H1 (cell line): Measurements from ENCODE around the gene STK39. TPM values are rescaled to one million over a fixed set of nuclear protein-coding genes. Genes with fewer than 3 reads are reported as not detected.

Experiments
- ASH2L ChIP-seq: fragments of 200-600, 300-600 bp; sonication (generic); IDR thresholded peaks from one replicate; pipeline ENCODE4 v1.7.1; 2017; ENCODE audit warnings: low read length
- CREB1 ChIP-seq: IDR thresholded peaks from 2 replicates; pipeline ENCODE4 v1.6.1; 2012; ENCODE audit warnings: inconsistent platforms
- KDM1A ChIP-seq: fragments of 200-600, 300-600 bp; sonication (generic); IDR thresholded peaks from 2 replicates; pipeline ENCODE4 v1.7.1; 2016; ENCODE audit warnings: mild to moderate bottlenecking, low read length, borderline replicate concordance
- RAD21 ChIP-seq, 2 experiments: IDR thresholded peaks in 1 of 2; conservative IDR thresholded peaks in 1 of 2; 2 replicates each; pipeline ENCODE4 v1.6.1; 2011; ENCODE audit warnings: low read depth in 2 of 2, low read length in 2 of 2, improper control_type of control experiment in 1 of 2, inconsistent platforms in 1 of 2, mild to moderate bottlenecking in 1 of 2, moderate library complexity in 1 of 2
- RFX5 ChIP-seq: IDR thresholded peaks from 2 replicates; pipeline ENCODE4 v1.6.1; 2011; ENCODE audit warnings: low read depth, low read length, improper control_type of control experiment, borderline replicate concordance
- SAP30 ChIP-seq: fragments of 300-600 bp; sonication (generic); IDR thresholded peaks from 2 replicates; pipeline ENCODE4 v1.7.1; 2012; ENCODE audit warnings: low read length, moderate library complexity, mild to moderate bottlenecking, inconsistent platforms; ENCODE audit not compliant: insufficient read depth, insufficient replicate concordance
- SIN3A ChIP-seq, 2 experiments: IDR thresholded peaks in 1 of 2; conservative IDR thresholded peaks in 1 of 2; 2 replicates each; pipeline ENCODE4 v1.6.1; 2011 to 2012; ENCODE audit warnings: low read length in 2 of 2, improper control_type of control experiment in 1 of 2, low read depth in 1 of 2, mild to moderate bottlenecking in 1 of 2
- SUZ12 ChIP-seq: fragments of 200-600 bp; sonication (generic); IDR thresholded peaks from 2 replicates; pipeline ENCODE4 v1.6.1; 2012; ENCODE audit warnings: mild to moderate bottlenecking, inconsistent platforms, low read length, moderate library complexity, mixed read lengths
- polyA plus RNA-seq, 7 experiments: library from polyadenylated mRNA; depleted of rRNA in 3 of 7; stranded (reverse) in 5 of 7; unstranded in 2 of 7; fragments of >200 nt in 5 of 7; fragments of 200-250 nt in 2 of 7; gene quantifications; 1 replicate in 5 of 7; 2 replicates in 1 of 7; 4 replicates in 1 of 7; pipeline versions ENCODE4 v1.2.1 to v1.2.3, GENCODE V29; 2011 to 2013; ENCODE audit warnings: missing spikeins in 2 of 7, mixed read lengths in 2 of 7
- total RNA-seq: library from RNA; stranded (reverse); fragmentation: NEBNext Ultra II Directional; extraction: Animal tissue kit (Norgen Biotek cat#: 25700); gene quantifications from 2 replicates; pipeline ENCODE4 v1.2.1, GENCODE V29; 2021
- TF ChIP-seq, protein P1 (sequence below): fragments of 300-600 bp; sonication (generic); IDR thresholded peaks from 2 replicates; pipeline ENCODE4 v1.7.1; 2012; ENCODE audit warnings: low read length, moderate library complexity, mild to moderate bottlenecking, inconsistent platforms; ENCODE audit not compliant: insufficient replicate concordance
- TF ChIP-seq, protein P2 (sequence below): IDR thresholded peaks from 2 replicates; pipeline ENCODE4 v1.6.1; 2011; ENCODE audit warnings: low read length, improper control_type of control experiment

The STK39 gene
- total and polyA plus RNA-seq, 2 of the 8 experiments (the other 6 are each of a cell fraction or from before 2014, with no cell fraction given) = 13.7 to 23.8 TPM

DNA sequence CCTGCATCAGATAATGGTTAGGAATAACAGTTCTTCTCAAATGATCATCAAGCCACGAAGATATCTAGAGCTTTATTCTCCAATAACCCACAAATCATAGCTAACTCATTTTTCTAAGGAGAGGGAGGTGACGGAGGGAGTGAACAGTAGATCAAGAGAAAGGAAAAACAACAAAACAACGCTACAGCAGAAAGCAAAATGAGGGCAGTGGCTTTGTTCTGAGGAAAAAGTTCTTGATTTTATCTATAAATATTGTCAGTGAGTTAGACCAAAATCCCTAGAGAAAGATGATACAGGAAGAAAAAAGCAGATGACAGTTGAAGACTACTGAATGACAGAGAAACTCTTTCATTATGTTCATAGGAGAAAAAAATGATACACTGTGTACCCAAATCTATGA lies 71.0 kb downstream of the STK39 start (continued):
- TF ChIP-seq, protein P1, sequence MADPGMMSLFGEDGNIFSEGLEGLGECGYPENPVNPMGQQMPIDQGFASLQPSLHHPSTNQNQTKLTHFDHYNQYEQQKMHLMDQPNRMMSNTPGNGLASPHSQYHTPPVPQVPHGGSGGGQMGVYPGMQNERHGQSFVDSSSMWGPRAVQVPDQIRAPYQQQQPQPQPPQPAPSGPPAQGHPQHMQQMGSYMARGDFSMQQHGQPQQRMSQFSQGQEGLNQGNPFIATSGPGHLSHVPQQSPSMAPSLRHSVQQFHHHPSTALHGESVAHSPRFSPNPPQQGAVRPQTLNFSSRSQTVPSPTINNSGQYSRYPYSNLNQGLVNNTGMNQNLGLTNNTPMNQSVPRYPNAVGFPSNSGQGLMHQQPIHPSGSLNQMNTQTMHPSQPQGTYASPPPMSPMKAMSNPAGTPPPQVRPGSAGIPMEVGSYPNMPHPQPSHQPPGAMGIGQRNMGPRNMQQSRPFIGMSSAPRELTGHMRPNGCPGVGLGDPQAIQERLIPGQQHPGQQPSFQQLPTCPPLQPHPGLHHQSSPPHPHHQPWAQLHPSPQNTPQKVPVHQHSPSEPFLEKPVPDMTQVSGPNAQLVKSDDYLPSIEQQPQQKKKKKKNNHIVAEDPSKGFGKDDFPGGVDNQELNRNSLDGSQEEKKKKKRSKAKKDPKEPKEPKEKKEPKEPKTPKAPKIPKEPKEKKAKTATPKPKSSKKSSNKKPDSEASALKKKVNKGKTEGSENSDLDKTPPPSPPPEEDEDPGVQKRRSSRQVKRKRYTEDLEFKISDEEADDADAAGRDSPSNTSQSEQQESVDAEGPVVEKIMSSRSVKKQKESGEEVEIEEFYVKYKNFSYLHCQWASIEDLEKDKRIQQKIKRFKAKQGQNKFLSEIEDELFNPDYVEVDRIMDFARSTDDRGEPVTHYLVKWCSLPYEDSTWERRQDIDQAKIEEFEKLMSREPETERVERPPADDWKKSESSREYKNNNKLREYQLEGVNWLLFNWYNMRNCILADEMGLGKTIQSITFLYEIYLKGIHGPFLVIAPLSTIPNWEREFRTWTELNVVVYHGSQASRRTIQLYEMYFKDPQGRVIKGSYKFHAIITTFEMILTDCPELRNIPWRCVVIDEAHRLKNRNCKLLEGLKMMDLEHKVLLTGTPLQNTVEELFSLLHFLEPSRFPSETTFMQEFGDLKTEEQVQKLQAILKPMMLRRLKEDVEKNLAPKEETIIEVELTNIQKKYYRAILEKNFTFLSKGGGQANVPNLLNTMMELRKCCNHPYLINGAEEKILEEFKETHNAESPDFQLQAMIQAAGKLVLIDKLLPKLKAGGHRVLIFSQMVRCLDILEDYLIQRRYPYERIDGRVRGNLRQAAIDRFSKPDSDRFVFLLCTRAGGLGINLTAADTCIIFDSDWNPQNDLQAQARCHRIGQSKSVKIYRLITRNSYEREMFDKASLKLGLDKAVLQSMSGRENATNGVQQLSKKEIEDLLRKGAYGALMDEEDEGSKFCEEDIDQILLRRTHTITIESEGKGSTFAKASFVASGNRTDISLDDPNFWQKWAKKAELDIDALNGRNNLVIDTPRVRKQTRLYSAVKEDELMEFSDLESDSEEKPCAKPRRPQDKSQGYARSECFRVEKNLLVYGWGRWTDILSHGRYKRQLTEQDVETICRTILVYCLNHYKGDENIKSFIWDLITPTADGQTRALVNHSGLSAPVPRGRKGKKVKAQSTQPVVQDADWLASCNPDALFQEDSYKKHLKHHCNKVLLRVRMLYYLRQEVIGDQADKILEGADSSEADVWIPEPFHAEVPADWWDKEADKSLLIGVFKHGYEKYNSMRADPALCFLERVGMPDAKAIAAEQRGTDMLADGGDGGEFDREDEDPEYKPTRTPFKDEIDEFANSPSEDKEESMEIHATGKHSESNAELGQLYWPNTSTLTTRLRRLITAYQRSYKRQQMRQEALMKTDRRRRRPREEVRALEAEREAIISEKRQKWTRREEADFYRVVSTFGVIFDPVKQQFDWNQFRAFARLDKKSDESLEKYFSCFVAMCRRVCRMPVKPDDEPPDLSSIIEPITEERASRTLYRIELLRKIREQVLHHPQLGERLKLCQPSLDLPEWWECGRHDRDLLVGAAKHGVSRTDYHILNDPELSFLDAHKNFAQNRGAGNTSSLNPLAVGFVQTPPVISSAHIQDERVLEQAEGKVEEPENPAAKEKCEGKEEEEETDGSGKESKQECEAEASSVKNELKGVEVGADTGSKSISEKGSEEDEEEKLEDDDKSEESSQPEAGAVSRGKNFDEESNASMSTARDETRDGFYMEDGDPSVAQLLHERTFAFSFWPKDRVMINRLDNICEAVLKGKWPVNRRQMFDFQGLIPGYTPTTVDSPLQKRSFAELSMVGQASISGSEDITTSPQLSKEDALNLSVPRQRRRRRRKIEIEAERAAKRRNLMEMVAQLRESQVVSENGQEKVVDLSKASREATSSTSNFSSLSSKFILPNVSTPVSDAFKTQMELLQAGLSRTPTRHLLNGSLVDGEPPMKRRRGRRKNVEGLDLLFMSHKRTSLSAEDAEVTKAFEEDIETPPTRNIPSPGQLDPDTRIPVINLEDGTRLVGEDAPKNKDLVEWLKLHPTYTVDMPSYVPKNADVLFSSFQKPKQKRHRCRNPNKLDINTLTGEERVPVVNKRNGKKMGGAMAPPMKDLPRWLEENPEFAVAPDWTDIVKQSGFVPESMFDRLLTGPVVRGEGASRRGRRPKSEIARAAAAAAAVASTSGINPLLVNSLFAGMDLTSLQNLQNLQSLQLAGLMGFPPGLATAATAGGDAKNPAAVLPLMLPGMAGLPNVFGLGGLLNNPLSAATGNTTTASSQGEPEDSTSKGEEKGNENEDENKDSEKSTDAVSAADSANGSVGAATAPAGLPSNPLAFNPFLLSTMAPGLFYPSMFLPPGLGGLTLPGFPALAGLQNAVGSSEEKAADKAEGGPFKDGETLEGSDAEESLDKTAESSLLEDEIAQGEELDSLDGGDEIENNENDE = no peak
- TF ChIP-seq SIN3A (conservative IDR thresholded peaks at IDR 0.05 in 1 of 2, IDR thresholded peaks at IDR 0.05 in 1 of 2; ENCODE audit: low read depth in 1 of 2, low read length in 2 of 2) (no peak), SAP30 (no peak), RFX5 (no peak), SUZ12 (no peak), KDM1A (no peak), ASH2L (no peak), CREB1 (no peak), RAD21 (IDR thresholded peaks at IDR 0.05 in 1 of 2, conservative IDR thresholded peaks at IDR 0.05 in 1 of 2; ENCODE audit: low read depth in 2 of 2, low read length in 2 of 2) (no peak)
- TF ChIP-seq, protein P2, sequence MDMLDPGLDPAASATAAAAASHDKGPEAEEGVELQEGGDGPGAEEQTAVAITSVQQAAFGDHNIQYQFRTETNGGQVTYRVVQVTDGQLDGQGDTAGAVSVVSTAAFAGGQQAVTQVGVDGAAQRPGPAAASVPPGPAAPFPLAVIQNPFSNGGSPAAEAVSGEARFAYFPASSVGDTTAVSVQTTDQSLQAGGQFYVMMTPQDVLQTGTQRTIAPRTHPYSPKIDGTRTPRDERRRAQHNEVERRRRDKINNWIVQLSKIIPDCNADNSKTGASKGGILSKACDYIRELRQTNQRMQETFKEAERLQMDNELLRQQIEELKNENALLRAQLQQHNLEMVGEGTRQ = no peak
